Common myeloid progenitor, CD34-positive (primary cell): ENCODE data around the gene LRRC55.

Experiments
- CTCF ChIA-PET: fragments of 350-600 bp; sonication (Branson Sonifier 250); formaldehyde crosslinking; loops from one replicate; lab custom pipeline; 2021; ENCODE audit warnings: antibody characterized with exemption; lab: Charles Lee
- POLR2A ChIA-PET: fragments of 350-600 bp; sonication (Branson Sonifier 250); formaldehyde crosslinking; loops from one replicate; lab custom pipeline; 2021; ENCODE audit warnings: antibody characterized with exemption; lab: Charles Lee
- DNase-seq, 3 donors: peaks; one replicate each; pipeline versions ENCODE4 v3.0.0 to v3.0.0-alpha.2; 2013
- H3K27ac ChIP-seq, 2 experiments: 1 replicate in 1 of 2; 2 replicates in 1 of 2; pipeline ENCODE4 v1.7.0; 2013; ENCODE audit warnings: inconsistent platforms in 2 of 2, low read length in 2 of 2, mild to moderate bottlenecking in 2 of 2, low read depth in 1 of 2, moderate library complexity in 1 of 2; ENCODE audit not compliant: severe bottlenecking in 2 of 2, insufficient read depth in 1 of 2, poor library complexity in 1 of 2
- H3K27me3 ChIP-seq, 5 experiments: replicated peaks in 2 of 5; 1 replicate in 3 of 5; 2 replicates in 2 of 5; pipeline versions ENCODE4 v1.6.1 to v1.7.0; 2013; ENCODE audit warnings: low read length in 4 of 5, mild to moderate bottlenecking in 2 of 5, moderate library complexity in 2 of 5, inconsistent platforms in 1 of 5; ENCODE audit not compliant: insufficient read depth in 5 of 5, control insufficient read depth in 4 of 5
- H3K36me3 ChIP-seq, 4 experiments: 1 replicate in 2 of 4; 2 replicates in 2 of 4; pipeline versions ENCODE4 v1.6.1 to v1.7.0; 2013; ENCODE audit warnings: low read length in 3 of 4, control low read depth in 1 of 4, mild to moderate bottlenecking in 1 of 4; ENCODE audit not compliant: control insufficient read depth in 4 of 4, insufficient read depth in 4 of 4
- H3K4me1 ChIP-seq, 4 experiments: 1 replicate in 3 of 4; 2 replicates in 1 of 4; pipeline versions ENCODE4 v1.6.1 to v1.7.1; 2013; ENCODE audit warnings: low read length in 3 of 4, mild to moderate bottlenecking in 3 of 4, control low read depth in 1 of 4, inconsistent platforms in 1 of 4, moderate library complexity in 1 of 4; ENCODE audit not compliant: control insufficient read depth in 4 of 4, insufficient read depth in 4 of 4; ENCODE audit errors: control extremely low read depth in 1 of 4
- H3K4me3 ChIP-seq, 7 experiments: 1 replicate in 4 of 7; 2 replicates in 3 of 7; pipeline versions ENCODE4 v1.5.1 to v1.7.0; 2013; ENCODE audit warnings: mild to moderate bottlenecking in 7 of 7, low read length in 6 of 7, moderate library complexity in 6 of 7, inconsistent platforms in 2 of 7, low read depth in 2 of 7, control low read depth in 1 of 7; ENCODE audit not compliant: insufficient read depth in 4 of 7, control insufficient read depth in 1 of 7; ENCODE audit errors: extremely low read depth in 1 of 7
- H3K9me3 ChIP-seq, 5 experiments: 1 replicate in 4 of 5; 2 replicates in 1 of 5; pipeline versions ENCODE4 v1.6.1 to v1.7.1; 2013; ENCODE audit warnings: low read length in 4 of 5, mild to moderate bottlenecking in 2 of 5, inconsistent platforms in 1 of 5, low read depth in 1 of 5, moderate library complexity in 1 of 5; ENCODE audit not compliant: control insufficient read depth in 4 of 5, insufficient read depth in 2 of 5; ENCODE audit errors: control extremely low read depth in 1 of 5
- WGBS: methylation state at CpG from one replicate; pipeline ENCODE4 v1.1.5; 2013; ENCODE audit not compliant: insufficient coverage; 5-methylcytosine and 5-hydroxymethylcytosine counted together

LRRC55 gene

DNA sequence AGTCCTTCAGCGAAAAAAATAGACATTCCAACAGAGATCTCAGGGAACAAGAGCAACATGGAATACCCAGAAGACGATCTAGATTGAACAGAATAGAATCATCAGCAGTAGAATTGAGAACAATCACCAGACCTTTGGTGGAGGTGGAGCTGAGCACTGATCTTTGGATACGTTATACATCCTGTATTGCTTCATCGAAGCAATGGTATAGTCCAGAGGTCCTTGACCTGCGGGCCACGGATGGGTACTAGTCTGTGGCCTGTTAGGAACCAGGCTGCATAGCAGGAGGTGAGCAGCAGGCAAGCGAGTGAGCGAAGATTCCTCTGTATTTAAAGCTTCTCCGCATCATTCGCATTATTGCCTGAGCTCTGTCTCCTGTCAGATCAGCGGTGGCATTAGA lies 17.6 kb downstream of the LRRC55 start:
- CTCF ChIA-PET = interaction anchor here (0.9 kb wide), 1 partner anchor 69 kb away, joined by 3 read pairs; no protein-coding TSS in a partner anchor
- Histone ChIP-seq H3K4me3 (no peak overlapping the region), H3K4me1 (no peaks in the 10 kb centered on the region), H3K9me3 (no peaks in the 10 kb centered on the region), H3K27ac (no peak overlapping the region), H3K36me3 (no peaks in the 10 kb centered on the region), H3K27me3 (peaks cover 0 to 91% (median 27%) of the 10 kb centered on the region in 5 experiments)
- POLR2A ChIA-PET = no interaction called here
- DNase-seq = no peak
- 89% methylated on average over 11 of the region's 11 CpGs for WGBS

DNA sequence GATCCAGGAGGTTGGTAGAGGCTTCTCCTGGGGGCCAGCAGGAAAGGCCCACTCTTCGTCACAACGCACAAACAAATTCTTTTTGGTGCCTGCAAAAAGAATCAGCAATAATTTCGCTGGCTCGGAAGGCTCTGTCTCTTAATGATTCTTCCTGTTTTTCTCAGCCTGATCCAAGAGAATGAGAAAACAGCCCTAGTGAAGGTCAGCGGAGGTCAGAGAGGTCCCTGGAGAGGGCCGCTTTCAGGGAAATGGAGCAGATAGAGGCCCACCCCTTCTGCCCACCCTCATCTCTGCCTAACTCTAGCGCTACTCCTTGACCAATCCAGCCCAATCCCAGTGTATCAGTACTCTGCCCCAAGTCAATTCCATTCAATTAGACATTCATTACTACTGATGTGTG lies 19.2 kb downstream of the LRRC55 start:
- CTCF ChIA-PET = no interaction called here
- Histone ChIP-seq H3K36me3 (no peaks in the 10 kb centered on the region), H3K27ac (no peak overlapping the region), H3K4me3 (no peak overlapping the region), H3K4me1 (no peaks in the 10 kb centered on the region), H3K27me3 (peaks cover 7 to 91% (median 26%) of the 10 kb centered on the region in 5 experiments), H3K9me3 (no peaks in the 10 kb centered on the region)
- POLR2A ChIA-PET = no interaction called here
- no peak for DNase-seq
- 17% methylated on average over 6 of the region's 7 CpGs for WGBS

DNA sequence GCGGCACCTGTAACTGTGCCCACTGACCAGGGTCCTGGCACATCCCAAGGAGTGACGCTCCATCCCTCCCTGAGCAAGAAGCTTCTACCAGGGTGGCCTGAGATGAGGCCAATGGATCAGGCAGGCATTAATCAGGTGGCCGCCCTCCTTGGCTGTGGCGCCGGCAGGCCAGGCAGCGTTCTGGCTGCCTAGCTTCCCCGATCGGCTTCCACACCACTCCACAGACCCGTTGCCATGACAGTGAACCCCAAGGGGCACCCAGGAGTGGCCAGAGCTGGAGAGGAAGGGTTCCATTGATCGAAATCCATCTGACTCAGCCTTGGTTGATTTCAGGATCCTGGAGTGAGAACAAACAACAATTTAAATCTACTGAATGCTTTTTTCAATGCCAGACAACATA lies 20.5 kb downstream of the LRRC55 start:
- DNase-seq = no peak
- CTCF ChIA-PET = interaction anchor here (1.0 kb wide), 1 partner anchor 8 kb away, joined by 3 read pairs; no protein-coding TSS in a partner anchor
- H3K36me3 ChIP-seq = no peaks in the 10 kb centered on the region
- no peak overlapping the region for H3K4me3 ChIP-seq
- H3K9me3 ChIP-seq = no peaks in the 10 kb centered on the region
- POLR2A ChIA-PET = no interaction called here
- no peaks in the 10 kb centered on the region for H3K4me1 ChIP-seq
- no peak overlapping the region for H3K27ac ChIP-seq
- 87% methylated on average over 10 of the region's 10 CpGs for WGBS
- H3K27me3 ChIP-seq = peaks cover 7 to 95% (median 22%) of the 10 kb centered on the region in 5 experiments

DNA sequence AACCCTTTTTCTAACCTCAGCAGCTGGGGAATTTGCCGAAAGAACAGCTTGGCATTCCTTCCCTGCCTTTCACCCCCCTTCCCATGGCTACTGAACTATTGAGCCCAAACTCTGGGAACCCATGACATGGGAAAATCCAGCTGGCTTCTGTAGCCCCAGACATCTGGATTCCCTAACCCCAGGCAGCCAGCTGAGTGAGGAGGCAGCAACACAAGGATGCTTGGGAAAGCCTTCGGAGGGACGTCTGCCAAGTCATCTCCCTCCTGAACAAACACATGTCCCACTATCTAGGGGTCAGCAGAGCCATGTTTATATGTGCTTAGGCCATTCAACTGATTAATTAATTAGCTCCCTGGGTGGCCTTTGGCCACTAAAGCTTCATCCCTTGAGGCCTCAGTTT lies 21.6 kb downstream of the LRRC55 start:
- WGBS = 60% methylated on average over 3 of the region's 3 CpGs
- DNase-seq = no peak
- CTCF ChIA-PET = interaction anchor here (2.5 kb wide), 1 partner anchor 47 kb away, joined by 11 read pairs; no protein-coding TSS in a partner anchor
- peaks cover 7 to 94% (median 19%) of the 10 kb centered on the region in 5 experiments for H3K27me3 ChIP-seq
- no peaks in the 10 kb centered on the region for H3K36me3 ChIP-seq
- POLR2A ChIA-PET = interaction anchor here (1.0 kb wide), 1 partner anchor 29 kb away, joined by 3 read pairs; no protein-coding TSS in a partner anchor
- no peaks in the 10 kb centered on the region for H3K4me1 ChIP-seq
- no peak overlapping the region for H3K4me3 ChIP-seq
- H3K27ac ChIP-seq = no peak overlapping the region
- no peaks in the 10 kb centered on the region for H3K9me3 ChIP-seq

DNA sequence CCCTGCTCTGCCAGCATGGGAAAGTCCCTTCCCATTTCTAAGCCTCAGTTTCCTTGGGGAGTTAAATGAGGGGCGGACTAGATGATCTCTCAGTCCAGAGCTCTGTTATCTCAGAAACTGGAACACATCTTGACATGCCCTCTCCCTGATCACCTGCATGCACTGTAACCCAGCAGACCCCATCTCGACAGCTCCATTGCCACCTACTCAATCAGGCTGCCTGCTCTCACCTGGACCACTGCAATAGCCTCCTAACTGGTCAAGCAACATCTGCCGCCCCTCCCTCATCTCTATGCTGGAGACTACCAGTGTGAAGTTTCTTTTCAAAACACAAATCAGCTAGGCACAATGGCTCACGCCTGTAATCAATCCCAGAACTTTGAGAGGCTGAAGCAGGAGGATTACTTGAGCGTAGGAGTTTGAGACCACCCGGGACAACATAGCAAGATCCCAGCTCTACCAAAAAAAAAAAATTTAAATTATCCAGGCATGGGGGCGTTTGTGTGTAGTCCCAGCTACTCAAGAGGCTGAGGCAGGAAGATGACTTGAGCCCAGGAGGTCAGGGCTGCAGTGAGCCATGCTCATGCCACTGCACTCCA lies 22.2 kb downstream of the LRRC55 start:
- Histone ChIP-seq H3K27me3 (peaks cover 7 to 90% (median 19%) of the 10 kb centered on the region in 5 experiments), H3K27ac (no peak overlapping the region), H3K4me1 (no peaks in the 10 kb centered on the region), H3K36me3 (no peaks in the 10 kb centered on the region), H3K9me3 (no peaks in the 10 kb centered on the region), H3K4me3 (no peak overlapping the region)
- POLR2A ChIA-PET = interaction anchor here (1.0 kb wide), 1 partner anchor 30 kb away, joined by 3 read pairs; no protein-coding TSS in a partner anchor
- DNase-seq = no peak
- CTCF ChIA-PET = interaction anchor here (1.2 to 2.5 kb wide), 2 partner anchors 46 to 72 kb away, joined by 3 to 11 read pairs; no protein-coding TSS in a partner anchor
- WGBS = 75% methylated on average over 2 of the region's 7 CpGs

DNA sequence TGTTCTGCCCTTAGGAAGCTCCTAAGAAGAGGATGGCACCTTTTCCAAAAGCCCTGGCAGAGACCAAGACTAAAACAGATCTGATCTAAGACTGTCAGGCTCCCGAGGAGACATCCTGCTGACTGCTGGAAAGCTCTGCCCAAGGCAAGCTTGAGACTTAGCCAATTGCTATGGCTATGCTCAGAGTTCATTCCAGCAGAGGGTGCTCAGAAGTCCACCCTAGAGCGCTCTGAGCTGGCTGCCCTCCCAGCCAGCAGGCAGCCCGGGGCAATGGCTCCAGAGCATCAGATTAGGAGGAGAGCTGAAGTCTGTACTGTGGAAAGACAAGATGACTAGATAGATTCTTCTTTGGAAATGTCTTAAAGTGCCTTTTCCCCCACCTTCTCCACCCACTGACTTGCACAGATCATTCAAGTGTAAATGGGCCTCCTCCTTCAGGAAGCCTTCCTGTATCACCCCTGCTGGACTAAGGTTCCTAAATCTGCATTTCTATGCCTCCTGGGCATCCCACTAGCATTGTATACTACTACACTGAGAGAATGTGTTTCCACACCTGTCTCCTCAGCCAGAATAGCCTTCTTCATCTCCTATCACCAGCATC lies 23.4 kb downstream of the LRRC55 start:
- Histone ChIP-seq H3K4me1 (no peaks in the 10 kb centered on the region), H3K4me3 (no peak overlapping the region), H3K27me3 (peaks cover 7 to 84% (median 21%) of the 10 kb centered on the region in 5 experiments), H3K27ac (no peak overlapping the region), H3K36me3 (no peaks in the 10 kb centered on the region), H3K9me3 (no peaks in the 10 kb centered on the region)
- DNase-seq = no peak
- POLR2A ChIA-PET = no interaction called here
- WGBS = 38% methylated on average over 1 of the region's 3 CpGs
- CTCF ChIA-PET = interaction anchor here (1.2 to 2.5 kb wide), 2 partner anchors 45 to 73 kb away, joined by 3 to 11 read pairs; no protein-coding TSS in a partner anchor

DNA sequence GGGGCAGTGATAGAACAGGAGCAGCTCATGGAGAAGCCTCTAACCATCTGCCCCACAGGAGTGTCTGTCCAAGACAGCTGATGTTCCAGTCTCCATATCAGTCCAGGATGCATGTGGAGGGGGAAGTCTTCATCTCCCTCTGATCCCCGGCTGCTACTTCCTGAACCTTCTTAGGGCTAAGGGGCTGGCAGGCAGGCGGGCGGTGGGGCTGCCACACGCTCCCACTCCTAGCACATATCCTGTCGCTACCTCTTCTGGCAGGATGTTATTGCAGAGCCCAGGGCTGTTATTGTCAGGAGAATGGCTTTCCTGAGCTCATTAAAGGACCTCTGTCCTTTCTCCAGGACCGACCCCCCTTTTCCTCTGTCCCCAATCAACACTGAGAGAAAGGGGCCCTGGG lies 25.4 kb downstream of the LRRC55 start:
- no peaks in the 10 kb centered on the region for H3K4me1 ChIP-seq
- H3K27ac ChIP-seq = no peak overlapping the region
- H3K9me3 ChIP-seq = no peaks in the 10 kb centered on the region
- ChIA-PET POLR2A (no interaction called here), CTCF (interaction anchor here (0.9 kb wide), 1 partner anchor 10 kb away, joined by 3 read pairs; no protein-coding TSS in a partner anchor)
- peaks cover 7 to 76% (median 15%) of the 10 kb centered on the region in 5 experiments for H3K27me3 ChIP-seq
- WGBS = 22% methylated on average over 3 of the region's 6 CpGs
- DNase-seq = no peak
- H3K4me3 ChIP-seq = no peak overlapping the region
- no peaks in the 10 kb centered on the region for H3K36me3 ChIP-seq
